GM18526 (cell line): Measurements from ENCODE around the gene AMBRA1.

Experiments
- POLR2A ChIP-seq: IDR thresholded peaks from 3 replicates; pipeline ENCODE4 v1.6.1; 2011; ENCODE audit not compliant: insufficient read length; ENCODE audit errors: extremely low read depth

AMBRA1 gene

GRCh38 chr11:46630237-46630636 is 36.4 kb upstream of the AMBRA1 start:
- no peak for TF ChIP-seq POLR2A

GRCh38 chr11:46628961-46629360 is 35.1 kb upstream of the AMBRA1 start:
- TF ChIP-seq POLR2A: no peak

GRCh38 chr11:46625406-46625805 is 31.6 kb upstream of the AMBRA1 start:
- TF ChIP-seq POLR2A: no peak

GRCh38 chr11:46618837-46619236 is 25.0 kb upstream of the AMBRA1 start:
- no peak for TF ChIP-seq POLR2A

GRCh38 chr11:46617972-46618314 is 24.1 kb upstream of the AMBRA1 start:
- no peak for TF ChIP-seq POLR2A

GRCh38 chr11:46617134-46617971 is 23.5 kb upstream of the AMBRA1 start, which contains the start of the genes ATG13 and HARBI1:
ATG13 (plus strand) TSS chr11:46617553; CDS start chr11:46644292, 26,739 bp downstream.
HARBI1 (minus strand) TSS chr11:46617227; CDS start chr11:46616237, 990 bp downstream.
- peak; percentile 33 for TF ChIP-seq POLR2A

- TF ChIP-seq POLR2A: peak; percentile 71
These were observed 22.8 kb upstream of the AMBRA1 start for GRCh38 chr11:46616551-46617133.

- TF ChIP-seq POLR2A: no peak
These were observed 21.9 kb upstream of the AMBRA1 start for GRCh38 chr11:46615756-46616155.

- no peak for TF ChIP-seq POLR2A
These were observed 18.5 kb upstream of the AMBRA1 start for GRCh38 chr11:46612326-46612725.

GRCh38 chr11:46611526-46612304 is 17.9 kb upstream of the AMBRA1 start:
- TF ChIP-seq POLR2A: no peak

- no peak for TF ChIP-seq POLR2A
These were observed 15.6 kb upstream of the AMBRA1 start for GRCh38 chr11:46609386-46609785.

- no peak for TF ChIP-seq POLR2A
These were observed 13.7 kb upstream of the AMBRA1 start for GRCh38 chr11:46607516-46607915.

GRCh38 chr11:46604796-46605195 is 11.0 kb upstream of the AMBRA1 start:
- no peak for TF ChIP-seq POLR2A

GRCh38 chr11:46603704-46604308 is 10.0 kb upstream of the AMBRA1 start:
- TF ChIP-seq POLR2A: no peak

GRCh38 chr11:46601129-46601528 is 7.3 kb upstream of the AMBRA1 start:
- TF ChIP-seq POLR2A: no peak

GRCh38 chr11:46600194-46600960 is 6.6 kb upstream of the AMBRA1 start:
- no peak for TF ChIP-seq POLR2A
